ENCODE results near the gene ACOT7.

Gene ACOT7

DNA sequence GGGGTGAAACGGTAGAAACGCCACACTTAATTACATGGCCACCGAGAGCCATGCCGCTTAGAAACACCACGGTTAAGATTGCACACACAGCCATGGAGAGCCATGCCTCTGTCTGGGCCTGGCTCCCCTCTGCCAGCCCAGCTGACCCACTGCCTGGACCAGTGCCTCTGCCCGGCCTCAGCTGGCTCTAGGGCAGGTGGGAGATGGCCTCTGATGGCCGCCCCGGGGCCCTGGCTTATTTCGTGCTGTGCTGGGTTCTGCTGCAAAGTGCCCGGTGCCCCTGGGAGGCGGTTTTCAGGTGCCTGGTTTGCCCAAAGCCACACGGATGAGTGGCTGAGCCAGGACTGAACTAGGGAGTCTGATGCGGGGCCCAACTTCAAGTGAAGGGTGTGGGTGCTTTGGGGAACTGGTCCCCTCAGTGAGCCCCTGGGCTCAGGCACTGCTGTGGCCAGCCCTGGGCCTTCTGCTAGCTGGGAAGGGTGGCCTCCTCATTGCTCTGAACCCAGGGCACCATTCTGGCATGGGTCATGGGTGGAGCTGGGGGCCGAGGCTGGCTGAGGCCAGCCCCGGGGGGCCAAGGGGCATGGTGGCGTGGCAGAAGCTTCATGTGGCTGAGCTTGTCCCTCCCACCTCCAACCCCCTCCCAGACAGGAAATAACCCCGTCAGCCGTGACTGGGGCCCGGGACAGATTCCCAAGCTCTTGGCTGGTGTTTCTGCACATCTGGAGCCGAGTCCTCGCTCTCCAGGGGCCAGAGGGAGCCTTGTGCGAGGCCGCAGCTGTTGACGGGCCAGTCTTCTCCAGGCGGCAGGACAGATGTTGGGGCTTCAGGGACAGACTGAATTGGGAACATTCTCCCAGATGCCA, 130.8 kb downstream of the ACOT7 start:
- DNase-seq: no peak

DNA sequence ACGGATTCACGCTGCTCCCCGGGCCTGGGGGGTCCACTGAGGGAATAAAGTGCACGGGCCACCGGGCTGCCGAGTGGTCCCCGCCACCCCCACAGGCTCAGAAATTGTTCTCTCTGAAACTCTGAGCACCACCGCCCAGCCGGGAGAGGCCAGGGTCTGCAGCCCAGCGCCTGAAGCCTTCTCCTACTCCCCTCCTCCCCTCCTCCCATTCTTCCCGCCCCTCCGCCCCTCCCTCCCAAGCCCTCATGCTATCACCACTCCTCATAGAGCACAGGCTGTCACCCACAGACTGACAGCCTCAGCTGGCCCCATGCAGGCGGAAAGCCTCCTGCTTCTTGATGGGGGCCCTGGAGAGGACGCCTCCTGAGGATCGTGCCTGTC, 132.0 kb downstream of the ACOT7 start:
- peak; percentile 34 for DNase-seq

DNA sequence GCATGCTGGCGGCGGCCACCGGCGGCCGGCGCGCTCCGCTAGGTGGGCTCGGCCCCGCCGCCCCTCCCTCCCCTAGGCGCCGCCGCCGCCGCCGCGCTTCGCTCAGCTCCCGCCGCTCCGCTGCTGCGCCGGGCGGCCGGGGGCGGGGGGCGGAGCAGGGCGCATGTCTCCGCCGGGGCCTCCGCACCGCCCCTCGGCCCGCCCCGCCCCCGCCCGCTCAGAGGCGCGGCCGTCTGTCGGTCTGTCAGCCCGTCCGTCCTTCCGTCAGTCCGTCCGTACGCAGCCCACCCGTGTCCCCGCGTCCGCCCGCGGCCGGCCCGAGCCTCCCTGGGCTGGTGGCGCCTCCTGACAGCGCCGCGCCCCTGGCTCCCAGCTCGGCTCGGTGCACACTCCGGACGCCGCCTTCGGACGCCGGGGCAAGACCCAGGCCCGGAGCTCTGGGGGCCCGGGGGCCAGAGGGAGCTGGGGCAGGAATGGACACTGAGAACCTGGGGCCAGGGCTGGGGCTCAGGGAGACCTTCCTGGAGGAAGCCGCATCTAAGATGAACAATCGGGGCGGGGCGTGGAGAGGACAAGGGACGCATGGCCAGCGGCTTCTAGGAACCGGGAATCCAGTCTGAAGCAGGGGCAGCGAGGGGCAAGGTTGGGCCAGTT, 132.5 kb downstream of the ACOT7 start, which contains the start of gene GPR153:
TSS of gene GPR153 (minus strand) at position 138 of the 654 bp plus-strand sequence. CDS start 6,193 bp downstream, outside the sequence.
- DNase-seq: peak; percentile 25

DNA sequence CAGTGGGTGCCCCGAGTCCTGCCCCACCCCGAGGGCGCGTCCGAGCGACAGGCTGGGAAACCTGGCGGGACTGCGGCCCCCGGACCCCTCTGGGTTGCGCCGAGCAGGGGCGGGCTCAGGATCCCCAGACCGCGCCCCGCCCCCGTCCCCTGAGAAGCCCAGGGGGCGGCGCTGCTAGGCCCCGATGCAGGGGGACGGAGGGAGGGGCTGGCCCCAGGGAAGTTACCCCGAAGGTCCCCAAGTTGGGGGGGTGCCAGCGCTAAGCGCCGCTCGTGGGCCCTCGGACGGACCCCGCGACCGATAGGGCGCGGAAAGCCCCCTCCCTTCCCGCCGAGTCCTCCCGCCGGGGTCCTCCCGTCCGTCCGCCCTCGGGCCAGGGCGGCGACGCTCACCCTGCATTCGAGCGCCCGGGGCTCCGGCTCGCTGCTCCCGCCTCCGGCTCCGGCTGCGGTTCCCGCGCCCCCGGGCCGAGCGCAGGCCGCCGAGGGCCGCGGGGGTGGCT, 133.1 kb downstream of the ACOT7 start:
- no peak for DNase-seq

DNA sequence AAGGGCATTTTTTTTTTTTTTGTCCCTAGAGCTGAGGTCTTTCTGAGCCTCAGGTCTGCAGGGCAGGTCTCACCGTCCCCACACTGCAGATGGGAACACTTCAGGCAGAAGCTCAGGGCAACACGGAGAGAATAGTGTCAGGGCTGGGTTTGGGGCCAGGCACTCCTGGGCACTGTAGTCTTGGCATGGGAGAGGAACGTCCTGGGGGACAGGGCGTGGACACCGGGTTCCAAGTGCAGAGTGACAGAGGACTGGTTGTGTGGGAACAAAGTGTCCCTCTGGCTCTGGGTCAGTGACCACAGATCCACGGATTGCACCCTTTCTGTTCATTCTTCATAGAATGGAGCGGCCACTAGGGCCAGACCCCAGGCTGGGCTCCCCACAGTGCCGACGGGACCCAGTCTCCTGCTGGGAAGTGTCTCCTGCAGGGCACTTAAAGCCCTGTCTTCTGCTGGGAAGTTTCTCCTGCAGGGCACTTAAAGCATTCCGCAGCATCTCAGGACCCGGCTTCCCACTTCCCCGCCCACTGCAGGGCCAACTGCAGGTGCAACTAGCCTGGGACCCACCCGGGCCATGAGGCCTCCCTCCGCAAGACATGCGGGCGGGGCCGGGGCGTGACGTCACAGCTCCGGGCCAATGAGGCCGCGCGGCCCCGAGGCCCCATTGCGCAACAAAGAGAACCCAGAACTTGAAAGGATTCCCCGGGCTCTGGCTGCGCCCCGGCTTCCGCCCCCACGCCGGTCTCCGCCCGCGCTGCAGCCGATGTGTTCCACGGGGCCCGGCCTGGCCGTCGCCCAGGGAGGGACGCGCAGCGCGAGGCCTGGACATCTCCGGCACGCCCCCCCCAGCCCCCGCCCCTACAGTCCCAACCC, 133.8 kb downstream of the ACOT7 start:
- DNase-seq: peak; percentile 58

DNA sequence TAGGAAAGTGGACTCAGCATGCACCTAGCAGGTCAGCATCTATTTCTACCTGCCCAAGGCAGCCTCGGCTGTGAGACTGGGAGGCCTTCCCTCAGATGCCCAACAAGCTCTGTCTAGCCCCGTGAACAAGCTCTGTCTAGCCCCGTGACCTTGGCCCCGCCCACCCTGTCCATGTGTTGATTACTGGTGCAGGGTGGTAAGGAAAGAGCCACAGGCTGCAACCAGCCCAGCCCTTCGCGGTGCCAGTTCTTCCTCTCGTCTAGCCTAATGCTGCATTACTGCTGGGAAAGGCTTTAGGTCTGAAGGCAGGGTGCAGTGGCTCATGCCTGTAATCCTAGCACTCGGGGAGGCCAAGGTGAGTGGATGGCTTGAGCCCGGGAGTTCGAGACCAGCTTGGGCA, 134.9 kb downstream of the ACOT7 start:
- DNase-seq: no peak

DNA sequence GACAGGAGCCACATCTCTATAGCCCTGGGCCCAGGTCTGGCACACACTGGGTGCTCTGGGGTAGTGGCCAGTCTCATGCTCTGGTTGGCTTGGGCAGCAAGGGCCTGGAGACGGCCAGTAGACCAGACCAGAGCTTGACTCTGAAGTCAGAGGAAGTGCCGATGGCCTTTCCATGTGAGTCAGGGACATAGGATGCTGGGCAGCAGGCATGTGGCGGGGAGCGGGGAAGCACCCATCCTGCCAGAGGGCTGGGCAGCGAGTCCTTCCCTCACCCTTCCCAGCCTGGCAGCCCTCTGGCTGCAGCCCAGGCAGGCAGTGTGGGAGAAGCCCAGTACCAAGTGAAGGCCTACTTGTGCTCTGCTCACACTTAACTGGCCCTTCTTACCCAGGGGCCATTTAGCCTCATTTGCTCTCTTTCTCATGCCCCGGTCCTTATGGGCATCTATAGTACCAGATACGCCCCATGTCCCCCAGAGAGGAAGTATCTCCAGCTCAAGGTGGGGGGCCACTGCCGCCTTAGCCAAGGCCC, 136.0 kb downstream of the ACOT7 start:
- DNase-seq: no peak

DNA sequence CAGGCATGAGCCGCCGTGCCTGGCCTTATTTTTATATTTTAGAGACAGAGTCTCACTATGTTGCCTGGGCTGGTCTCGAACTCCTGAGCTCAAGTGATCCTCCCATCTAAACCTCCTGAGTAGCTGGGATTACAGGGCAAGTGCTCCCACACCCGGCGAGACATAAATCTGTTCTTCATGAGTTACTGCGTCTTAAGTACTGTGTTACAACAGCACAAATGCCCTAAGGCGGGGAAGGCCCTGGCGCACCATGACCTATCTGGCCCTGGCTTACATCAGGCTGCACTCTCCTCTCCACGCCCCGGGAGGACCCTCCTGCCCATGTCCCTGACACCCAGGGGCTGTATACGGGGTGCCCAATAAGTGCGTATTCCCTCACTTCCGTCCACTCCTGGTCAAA, 136.9 kb downstream of the ACOT7 start:
- no peak for DNase-seq

DNA sequence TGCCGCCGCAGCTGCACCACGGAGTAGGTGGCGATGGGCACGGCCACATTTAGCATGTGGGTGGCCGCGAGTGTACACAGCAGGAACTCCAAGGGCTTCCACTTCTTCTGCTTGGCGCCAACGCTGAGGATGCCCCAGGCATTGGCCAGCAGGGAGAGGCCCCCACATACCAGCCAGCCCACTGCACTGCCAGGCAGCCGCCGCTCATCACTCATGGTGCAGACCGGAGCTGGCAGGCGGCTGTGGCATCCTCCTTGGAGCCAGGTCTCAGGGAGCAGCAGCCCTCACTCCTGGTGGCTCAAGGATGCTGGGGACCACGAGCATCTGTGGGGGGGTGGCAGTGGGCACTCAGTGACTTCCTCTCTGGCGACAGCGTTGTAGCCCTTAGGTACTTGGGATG, 138.9 kb downstream of the ACOT7 start:
- DNase-seq: no peak

DNA sequence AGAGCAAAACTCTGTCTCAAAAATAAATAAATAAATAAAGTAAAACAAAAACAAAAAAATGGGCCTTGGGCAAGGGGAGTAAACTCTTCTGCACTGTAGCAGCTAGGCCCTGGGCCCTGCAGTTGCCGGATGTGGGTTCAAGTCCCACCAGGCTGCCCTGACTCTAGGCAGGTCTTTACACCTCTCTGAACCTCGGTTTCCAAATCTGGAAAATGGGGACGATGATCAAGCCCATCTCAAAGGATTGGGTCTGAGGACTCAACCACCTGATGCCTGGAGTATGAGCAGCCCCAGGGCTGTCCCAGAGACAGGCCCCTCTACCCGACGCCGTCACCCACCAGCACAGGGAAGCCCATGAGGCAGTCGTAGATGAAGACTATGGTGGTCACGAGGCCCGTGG, 140.2 kb downstream of the ACOT7 start:
- DNase-seq: no peak

DNA sequence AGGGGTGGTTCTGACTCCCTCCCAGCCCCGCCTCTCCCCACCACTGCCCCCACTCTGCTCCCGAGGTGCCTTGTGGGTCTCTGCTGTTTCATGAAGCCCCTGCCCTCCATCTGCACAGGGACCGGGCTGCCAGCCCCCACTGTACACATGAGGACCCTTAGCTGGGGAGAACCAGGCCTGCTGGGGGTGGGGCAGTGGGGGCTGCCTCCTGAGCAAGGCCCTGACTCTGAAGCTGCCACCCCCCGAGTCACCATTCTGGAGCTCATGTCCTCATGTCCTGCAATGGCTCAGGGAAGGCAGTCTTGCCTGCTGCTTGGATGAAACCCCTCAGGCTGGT, 141.2 kb downstream of the ACOT7 start:
- no peak for DNase-seq

DNA sequence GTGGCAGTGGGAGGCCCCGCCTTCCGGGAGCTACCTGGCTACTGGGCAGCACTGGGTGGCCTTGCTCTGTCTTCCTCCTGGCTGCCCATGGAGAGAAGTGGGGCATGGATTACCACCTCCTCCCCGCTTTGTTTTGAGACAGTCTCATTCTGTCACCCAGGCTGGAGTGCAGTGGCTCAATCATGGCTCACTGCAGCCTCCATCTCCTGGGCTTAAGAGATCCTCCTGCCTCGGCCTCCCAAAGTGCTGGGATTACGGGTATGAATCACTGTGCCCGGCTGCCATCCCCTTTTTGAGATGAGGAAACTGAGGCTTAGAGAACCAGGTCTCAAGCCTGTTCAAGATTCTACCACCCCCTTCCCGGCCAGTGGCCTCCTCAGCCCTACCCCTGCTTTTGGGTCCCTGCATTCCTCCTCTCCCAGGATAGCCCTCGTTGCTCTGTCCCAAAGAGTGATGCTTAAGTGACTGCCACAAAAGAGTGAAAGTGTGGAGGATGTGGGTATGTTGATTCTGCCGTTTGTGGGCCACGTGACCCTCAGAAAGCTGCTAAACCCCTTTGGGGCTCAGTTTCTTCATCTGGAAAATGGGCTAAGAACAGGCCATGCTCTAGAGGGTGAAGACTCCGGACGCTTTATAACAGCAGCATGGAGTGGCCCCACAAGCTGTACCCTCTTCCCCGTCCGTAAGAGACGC, 141.7 kb downstream of the ACOT7 start:
- DNase-seq: no peak

DNA sequence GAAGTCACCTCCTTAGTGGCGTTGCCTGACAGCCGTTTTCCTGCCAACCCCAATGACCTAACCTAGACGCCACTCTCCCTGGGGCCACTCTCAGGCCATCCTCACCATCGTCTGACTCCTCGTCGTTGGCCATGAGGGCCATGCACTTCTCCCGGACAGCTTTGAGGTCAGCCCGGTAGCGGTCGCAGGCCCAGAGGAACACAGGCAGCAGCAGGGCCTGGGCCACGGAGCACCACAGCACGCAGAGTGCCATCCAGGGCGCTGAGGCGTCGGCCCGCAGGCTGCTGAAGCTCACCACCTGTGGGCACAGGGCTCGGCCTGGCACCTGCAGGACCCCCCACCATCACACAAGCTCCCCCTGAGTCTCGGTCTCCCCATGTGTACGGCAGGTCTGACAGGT, 142.3 kb downstream of the ACOT7 start:
- DNase-seq: no peak

DNA sequence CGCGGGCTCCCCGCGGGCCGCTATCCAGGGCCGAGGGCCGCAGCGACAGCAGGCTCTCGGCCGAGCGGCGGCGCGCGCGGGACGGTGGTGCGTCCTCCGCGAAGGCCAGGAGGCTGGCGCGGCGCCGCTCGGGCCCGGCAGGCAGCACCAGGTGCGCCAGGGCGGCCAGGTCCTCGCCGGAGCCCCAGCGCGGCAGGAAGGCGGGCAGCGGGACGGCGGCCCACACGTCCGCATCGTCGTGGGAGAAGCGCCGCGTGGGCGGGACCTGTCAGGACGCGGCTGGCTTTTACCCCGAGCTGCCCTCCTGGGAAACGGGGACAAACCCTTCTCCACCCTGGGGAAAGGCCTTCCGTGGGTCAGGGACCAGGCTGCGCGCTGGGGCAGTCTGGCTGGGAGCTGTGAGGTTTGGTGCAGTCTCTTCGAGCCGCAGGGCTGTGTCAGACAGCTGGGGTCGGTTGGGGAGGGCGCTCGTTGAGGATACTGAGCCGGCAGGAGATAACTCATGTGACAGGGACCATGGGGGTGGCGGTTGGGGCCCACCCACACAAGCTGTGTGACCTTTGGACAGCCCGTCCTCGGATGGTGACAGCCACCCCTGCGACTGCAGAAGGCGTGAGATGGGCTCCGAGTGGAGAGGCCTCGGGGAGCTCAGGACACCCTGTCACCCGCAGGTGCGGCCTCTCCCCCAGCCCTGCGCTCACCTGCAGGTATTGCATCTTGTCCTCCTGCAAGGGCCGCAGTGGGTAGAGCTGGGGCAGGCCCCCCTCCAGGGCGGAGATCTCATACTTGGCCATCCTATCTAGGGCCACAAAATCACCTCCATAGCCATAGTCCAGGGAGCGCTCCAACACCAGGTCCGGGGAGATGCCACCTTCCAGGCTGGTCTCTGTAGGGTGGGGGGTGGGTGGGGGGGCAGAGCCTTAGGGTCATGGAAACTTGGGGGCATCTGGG, 143.6 kb downstream of the ACOT7 start:
- no peak for DNase-seq

DNA sequence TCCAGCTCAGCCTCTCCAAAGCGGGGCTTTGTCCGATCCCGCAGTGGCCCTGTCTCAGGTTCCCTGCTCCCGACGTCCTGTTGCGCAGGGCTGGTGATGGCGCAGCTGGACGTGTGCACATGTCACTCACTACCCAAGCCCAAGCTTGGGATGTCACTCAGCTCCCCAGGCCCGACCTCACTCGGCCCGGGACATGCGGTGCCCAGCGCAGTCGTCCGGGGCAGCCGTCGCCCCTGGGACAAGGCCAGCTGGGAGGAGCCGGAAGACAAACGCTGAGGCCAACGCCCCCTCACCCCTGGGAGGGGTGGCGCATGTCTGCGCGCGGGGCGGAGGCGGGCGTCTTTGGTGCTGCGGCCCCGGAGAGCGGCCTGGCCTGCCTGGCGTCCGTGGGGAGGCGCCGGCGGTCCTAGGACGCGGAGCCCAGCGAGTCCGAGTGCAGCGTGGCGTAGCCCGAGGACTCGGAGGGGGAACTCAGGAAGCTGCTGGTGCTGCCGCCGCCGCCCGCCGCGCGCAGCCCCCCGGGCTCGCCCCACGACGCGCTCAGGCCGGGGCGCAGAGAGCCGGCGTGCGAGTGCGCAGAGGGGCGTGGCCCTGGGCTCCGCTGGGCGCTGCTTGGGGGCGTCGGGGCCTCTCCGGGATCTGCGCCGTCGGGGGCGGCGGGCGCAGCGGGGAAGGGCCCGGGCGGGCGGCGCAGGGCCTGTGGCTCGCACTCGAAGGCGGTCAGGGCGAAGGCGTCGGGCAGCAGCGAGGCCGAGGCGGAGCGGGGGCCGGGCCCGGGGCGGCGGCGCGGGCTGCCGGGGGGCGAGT, 144.4 kb downstream of the ACOT7 start:
- DNase-seq: no peak

DNA sequence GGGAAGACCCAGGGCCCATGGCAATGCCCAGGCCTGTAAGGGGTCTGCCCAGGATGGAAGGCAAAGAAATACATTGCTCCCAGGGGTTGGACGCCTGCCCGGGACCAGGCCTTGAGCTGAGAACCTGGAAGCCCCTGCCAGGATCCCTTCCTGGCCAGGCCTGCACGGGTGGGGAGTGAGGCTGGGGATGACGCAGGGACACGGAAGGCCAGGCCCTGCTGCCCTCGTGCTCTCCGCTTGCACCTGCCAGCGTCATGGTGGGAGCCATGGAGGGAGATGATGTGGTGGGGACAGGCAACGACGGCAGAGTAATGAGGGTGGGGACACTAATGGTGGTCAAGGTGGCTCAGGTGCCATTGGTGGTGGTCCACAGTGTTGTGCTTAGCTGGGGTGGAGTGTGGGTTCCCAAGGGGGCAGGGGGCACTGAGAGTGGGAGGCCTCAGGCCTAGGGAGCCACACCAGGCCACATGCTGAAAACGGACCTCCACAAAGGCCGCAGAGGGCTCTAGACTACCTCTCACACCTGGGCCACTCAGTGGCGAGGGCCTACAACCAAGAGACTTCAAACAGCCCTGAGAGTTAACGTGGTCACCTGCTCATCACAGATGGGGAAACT, 145.3 kb downstream of the ACOT7 start:
- no peak for DNase-seq

DNA sequence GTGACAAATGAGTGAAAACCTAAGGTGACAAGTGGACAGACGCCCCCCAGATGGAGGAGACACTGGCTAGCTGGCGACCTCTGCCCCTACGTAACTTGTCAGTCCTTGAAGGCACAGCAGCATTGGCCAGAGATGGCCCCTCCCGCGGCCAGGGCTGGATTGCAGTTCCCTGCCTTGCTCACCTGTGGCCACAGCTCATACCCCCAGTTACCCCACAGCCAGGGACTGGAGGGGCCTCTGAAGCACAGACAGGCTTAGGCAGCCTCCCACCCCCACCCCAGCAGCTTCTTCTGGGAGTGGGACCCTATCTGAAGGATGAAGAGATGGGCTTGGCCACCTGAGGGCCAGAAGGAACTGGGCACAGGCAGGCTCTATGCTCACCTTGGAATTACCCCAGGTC, 145.9 kb downstream of the ACOT7 start:
- DNase-seq: no peak

DNA sequence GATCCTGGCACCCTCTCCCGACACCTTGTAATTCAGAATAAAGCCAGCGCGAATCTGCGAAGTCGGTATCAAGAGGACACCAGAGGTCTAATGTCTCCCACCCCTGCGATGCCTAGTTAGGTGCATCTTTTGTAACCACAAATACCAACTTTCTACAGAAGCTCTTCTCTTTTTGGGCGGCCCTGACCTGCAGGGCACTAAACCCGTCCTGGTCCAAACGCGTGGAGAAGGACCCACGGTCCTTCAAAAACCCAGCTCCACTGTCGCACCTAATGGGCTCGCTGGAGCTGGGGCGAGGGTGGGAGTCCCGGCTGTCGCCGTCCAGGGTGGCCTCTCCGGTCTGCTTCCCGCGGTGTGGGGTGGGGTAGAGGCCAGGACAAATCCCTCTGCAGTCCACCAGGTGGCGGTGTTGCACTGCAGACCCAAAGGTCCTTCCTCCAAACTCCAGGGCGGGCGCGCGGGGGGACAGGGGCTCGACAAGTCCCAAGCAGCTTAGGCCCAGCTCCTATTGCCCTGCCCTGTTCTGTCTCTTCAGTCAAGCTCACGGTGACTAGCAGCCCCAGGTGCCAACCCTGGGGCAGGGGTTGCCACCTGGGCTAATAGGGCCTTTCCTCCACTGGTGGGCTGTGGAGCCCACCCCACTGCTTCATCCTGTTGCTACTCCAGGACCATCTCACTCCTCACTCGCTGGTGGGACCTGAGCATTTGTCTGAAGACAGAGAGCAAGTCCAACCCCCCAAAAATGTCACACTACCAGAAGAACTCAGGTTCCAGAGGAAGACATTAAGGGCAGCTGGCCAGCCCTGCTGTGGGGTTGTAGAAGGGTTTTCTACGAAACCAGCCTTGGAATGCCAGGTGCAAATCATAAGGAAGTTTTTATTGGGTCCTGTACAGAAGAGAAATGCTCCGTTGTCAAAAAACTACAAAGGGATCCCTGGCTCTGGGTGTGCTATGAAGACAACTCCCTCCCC, 146.8 kb downstream of the ACOT7 start:
- DNase-seq: peak; percentile 88

Measured in NCI-H2227 treated with DMSO at 0.1 percent for 48 hours (cell line).